Transverse colon (tissue), 3 donors: ENCODE data around the gene PLCXD3.

Experiments
- CTCF ChIP-seq, 5 experiments: fragments of 200-600 bp in 3 of 5; fragments of 450-650 bp in 2 of 5; sonication (generic) in 3 of 5; IDR thresholded peaks; 1 replicate in 2 of 5; 2 replicates in 3 of 5; pipeline ENCODE4 v1.5.1; 2016 to 2017; ENCODE audit warnings: antibody characterized with exemption in 5 of 5, inconsistent platforms in 3 of 5, mild to moderate bottlenecking in 2 of 5, moderate library complexity in 1 of 5
- POLR2A ChIP-seq: fragments of 450-650 bp; IDR thresholded peaks from one replicate; pipeline ENCODE4 v1.6.1; 2016; ENCODE audit warnings: antibody characterized with exemption, mild to moderate bottlenecking, moderate library complexity

DNA sequence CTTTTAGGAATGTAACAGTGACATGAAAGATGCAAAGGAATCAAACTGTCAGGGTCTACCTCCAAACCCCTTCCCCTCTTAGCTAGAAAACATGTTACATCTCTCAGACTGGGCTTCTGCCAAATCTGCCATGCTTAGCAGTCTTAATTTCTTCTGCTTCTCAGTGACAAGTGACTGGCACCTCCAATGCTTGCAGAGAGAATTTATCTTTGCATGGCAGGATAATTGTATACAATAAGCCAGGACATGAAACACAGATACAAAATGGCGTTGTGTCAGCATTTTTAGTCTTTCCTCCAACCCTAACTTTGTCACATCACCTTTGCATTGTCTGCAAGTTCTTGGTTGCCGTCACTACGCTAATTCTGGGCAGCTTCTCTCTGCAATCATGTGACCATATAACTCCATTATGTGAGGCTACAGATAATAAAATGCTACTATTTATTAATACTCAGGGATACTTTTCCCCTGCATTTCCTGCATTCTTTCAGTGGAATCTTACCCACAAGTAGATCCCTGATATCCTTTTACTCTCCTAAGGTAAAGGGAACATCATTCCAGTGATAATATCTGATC, 89.8 kb downstream of the PLCXD3 start:
- TF ChIP-seq POLR2A, result no peak
- TF ChIP-seq CTCF (IDR thresholded peaks at IDR 0.05), result no peak
